HuH-7.5 (cell line): ENCODE results near the gene MARCHF7.
"Not testable (repeated sequence)": the region's sequence is repeated elsewhere in the genome, so short reads cannot be mapped to it uniquely, and the experiment has no call there.

Source experiments
- DNase-seq: peaks from one replicate; pipeline ENCODE4 v3.0.0; 2011; ENCODE audit warnings: low spot score

MARCHF7 gene, protein sequence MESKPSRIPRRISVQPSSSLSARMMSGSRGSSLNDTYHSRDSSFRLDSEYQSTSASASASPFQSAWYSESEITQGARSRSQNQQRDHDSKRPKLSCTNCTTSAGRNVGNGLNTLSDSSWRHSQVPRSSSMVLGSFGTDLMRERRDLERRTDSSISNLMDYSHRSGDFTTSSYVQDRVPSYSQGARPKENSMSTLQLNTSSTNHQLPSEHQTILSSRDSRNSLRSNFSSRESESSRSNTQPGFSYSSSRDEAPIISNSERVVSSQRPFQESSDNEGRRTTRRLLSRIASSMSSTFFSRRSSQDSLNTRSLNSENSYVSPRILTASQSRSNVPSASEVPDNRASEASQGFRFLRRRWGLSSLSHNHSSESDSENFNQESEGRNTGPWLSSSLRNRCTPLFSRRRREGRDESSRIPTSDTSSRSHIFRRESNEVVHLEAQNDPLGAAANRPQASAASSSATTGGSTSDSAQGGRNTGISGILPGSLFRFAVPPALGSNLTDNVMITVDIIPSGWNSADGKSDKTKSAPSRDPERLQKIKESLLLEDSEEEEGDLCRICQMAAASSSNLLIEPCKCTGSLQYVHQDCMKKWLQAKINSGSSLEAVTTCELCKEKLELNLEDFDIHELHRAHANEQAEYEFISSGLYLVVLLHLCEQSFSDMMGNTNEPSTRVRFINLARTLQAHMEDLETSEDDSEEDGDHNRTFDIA

GRCh38 chr2:159712143-159712928, at the start of gene MARCHF7:
Gene MARCHF7 (plus strand): TSS chr2:159712506. CDS start chr2:159729023, 16,517 bp downstream.
- DNase-seq = peak; percentile 90

- not testable (repeated sequence) for DNase-seq
Observed at GRCh38 chr2:159667423-159667822, 44.9 kb upstream of the MARCHF7 start.

DNA sequence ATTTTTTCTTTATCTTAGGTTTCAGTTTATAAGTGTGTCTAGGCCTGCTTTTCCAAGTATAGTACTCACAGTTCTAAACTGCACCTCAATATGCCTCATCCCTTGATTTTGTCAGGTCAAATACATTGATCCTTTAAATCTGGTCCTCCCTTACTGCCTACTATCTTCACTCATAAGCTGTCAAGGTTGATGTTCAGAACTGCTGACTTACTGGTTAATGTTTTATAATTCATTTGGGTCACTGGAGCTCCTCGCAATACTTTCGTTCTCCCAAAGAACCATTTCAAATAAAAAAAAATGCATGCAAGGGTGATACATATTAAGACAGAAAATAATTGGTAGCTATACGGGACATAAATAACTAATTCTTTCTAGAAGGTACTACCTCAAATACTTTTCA, 41.3 kb upstream of the MARCHF7 start:
- DNase-seq = no peak

DNA sequence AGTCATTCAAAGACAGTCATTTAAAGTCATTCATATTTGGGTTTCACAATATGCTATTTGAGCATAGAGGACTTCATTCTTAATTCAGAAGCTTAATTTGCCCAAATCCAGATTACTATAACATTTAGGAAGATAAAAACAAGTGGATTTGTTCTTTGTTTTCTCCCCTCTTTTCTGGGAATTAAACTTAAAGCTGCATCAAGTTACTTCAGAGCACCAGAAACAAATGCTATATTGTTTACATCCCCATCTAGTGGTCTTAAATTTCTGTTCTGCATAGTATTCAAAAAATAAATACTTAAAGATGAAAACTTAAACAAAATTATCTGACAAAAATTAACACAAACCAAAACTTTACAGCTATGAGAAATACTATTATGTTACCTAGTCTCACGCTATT, 34.7 kb upstream of the MARCHF7 start:
- no peak for DNase-seq

GRCh38 chr2:159680692-159681091, 31.6 kb upstream of the MARCHF7 start:
- DNase-seq = no peak

GRCh38 chr2:159683817-159684216, 28.5 kb upstream of the MARCHF7 start:
- DNase-seq = no peak

DNA sequence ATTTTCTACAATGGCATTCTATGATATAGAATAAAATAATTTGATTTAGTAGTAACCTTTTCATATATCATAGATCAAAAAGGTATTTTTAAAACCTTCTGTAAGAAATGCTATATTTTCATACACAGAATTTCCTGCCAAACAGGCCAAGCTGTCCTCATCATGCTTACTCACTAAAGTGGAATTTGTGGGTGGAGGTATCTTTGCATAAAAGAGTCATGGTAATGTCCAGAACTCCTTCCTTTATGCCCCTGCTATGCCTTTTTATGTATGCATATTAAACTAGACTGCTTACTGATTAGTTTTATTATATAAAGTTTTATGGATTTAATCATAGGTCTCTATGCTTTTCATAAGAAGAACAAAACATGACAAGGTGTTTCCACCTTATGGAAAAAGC, 27.5 kb upstream of the MARCHF7 start:
- DNase-seq = no peak

- no peak for DNase-seq
Observed at GRCh38 chr2:159694500-159695040, 17.7 kb upstream of the MARCHF7 start.

DNA sequence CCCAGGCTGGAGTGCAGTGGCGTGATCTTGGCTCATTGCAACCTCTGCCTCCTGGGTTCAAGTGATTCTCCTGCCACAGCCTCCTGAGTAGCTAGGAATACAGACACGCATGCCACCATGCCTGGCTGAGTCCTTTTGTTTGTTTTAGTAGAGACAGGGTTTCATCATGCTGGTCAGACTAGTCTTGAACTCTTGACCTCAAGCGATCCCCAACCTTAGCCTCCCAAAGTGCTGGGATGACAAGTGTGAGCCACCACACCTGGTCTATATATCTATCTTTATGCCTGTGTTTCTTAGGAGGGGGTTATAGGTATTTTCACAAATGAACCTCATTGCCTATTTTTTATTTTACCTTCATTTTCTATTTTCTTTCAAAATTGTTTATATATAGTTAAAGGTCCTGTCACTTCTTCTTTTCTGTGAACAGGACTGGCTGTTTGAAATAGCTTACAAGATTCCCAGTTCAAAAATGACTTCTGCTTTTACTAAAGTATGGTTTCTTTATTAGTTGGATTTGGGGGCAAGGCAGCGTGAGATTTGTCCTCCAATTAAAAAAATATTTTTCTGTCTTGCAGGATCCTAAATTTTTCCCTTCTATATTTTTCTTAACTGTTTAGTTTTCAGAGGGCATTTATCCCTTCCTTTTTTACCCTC, 16.4 kb upstream of the MARCHF7 start:
- DNase-seq = no peak

DNA sequence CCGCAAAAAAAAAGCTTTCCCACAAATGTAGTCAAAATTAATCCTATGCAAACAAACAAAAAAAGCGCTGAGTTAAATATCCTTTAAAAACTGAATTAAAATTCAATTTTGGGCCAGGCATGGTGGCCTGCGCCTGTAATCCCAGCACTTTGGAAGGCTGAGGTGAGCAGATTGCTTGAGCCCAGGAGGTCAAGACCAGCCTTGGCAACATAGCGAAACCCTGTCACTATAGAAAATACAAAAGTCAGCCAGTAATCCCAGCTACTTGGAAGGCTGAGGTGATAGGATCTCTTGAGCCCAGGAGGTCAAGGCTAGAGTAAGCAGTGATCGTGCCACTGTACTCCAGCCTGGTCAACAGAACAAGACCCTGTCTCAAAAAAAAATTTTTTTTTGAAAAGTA, 8.8 kb upstream of the MARCHF7 start:
- DNase-seq = no peak

- DNase-seq = no peak
Observed at GRCh38 chr2:159706385-159706980, 5.8 kb upstream of the MARCHF7 start.

GRCh38 chr2:159708066-159708760, 4.1 kb upstream of the MARCHF7 start:
- no peak for DNase-seq

- DNase-seq = no peak
Observed at GRCh38 chr2:159710601-159711180, 1.6 kb upstream of the MARCHF7 start.

DNA sequence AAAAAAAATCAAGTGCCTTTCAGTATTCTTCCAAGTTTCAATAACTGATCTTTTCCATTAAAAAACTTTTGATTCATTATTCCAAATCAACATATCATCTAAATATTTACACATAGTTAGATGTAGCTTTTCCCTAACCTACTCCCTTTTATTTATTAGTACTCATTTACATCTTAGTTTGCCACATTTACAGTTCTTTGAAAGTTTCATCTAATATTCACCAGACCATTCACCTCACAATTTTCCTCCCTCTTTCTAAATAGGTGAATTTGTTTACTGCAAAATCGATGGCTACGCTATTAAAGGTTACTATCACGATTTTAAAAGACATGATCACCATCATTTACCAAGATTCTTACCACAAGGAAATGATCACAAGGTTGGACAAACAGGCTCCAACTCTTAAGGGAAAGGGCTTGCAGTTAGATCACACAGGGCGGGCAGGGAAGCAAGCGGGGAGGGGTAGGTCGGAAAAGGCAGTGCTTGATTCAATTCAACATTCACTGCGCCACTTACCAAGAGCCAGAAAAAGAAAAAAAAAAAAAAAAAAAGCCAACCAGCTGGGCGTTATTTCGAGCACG, 654 bp upstream of the MARCHF7 start:
- no peak for DNase-seq

- peak; percentile 16 for DNase-seq
Observed at GRCh38 chr2:159712929-159713420, 669 bp downstream of the MARCHF7 start.

DNA sequence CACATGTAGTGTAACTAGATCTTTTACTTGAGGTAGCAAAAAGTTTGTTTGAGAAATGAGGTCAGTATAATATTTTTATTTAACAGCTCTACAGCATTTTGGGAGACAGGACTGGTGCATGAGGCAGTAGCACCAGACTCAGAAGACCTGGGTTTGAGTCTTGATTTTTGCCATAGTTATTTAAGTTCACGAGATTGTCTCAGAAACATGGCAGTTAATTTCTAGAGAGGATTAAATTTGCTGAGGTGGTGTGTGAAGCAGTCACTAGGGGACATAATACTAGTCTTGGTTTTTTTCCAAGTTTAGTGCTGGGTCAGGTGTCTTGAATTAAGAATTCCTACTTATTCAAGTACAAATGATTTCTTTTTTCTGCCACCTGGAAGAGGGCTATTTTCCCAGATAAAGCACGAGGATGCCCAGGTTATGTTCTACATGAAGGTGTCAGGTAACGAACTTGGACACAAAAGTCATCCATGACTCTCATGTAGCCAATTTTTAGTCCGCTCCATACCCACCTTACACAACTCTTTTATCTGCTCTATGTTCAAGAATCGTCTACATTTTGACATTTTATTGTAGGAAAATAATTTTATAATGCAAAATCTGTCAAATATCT, 1.4 kb downstream of the MARCHF7 start:
- DNase-seq = no peak

- DNase-seq = no peak
Observed at GRCh38 chr2:159714247-159714930, 2.1 kb downstream of the MARCHF7 start.

GRCh38 chr2:159715451-159715850, 3.1 kb downstream of the MARCHF7 start:
- no peak for DNase-seq

GRCh38 chr2:159716409-159716808, 4.1 kb downstream of the MARCHF7 start:
- DNase-seq = not testable (repeated sequence)
